Duodenal mucosa (tissue), 2 donors: Measurements from ENCODE around the gene MT1A.

ENCODE experiments used
- H3K27ac ChIP-seq: one replicate; pipeline ENCODE4 v1.7.0; 2013; ENCODE audit warnings: low read depth, low read length
- H3K27me3 ChIP-seq, 2 donors: one replicate each; pipeline ENCODE4 v1.7.0; 2013; ENCODE audit warnings: low read length in 2 of 2, control low read depth in 1 of 2; ENCODE audit not compliant: insufficient read depth in 2 of 2, control insufficient read depth in 1 of 2
- H3K36me3 ChIP-seq, 2 donors: one replicate each; pipeline ENCODE4 v1.7.0; 2013; ENCODE audit warnings: low read length in 2 of 2, control low read depth in 1 of 2; ENCODE audit not compliant: insufficient read depth in 2 of 2, control insufficient read depth in 1 of 2
- H3K4me1 ChIP-seq, 2 donors: one replicate each; pipeline ENCODE4 v1.7.0; 2013; ENCODE audit warnings: low read length in 2 of 2, control low read depth in 1 of 2; ENCODE audit not compliant: insufficient read depth in 2 of 2, control insufficient read depth in 1 of 2
- H3K4me3 ChIP-seq, 2 donors: one replicate each; pipeline ENCODE4 v1.7.0; 2013; ENCODE audit warnings: low read length in 2 of 2, low read depth in 1 of 2
- H3K9ac ChIP-seq, 2 donors: one replicate each; pipeline ENCODE4 v1.7.0; 2013; ENCODE audit warnings: low read length in 2 of 2, low read depth in 1 of 2
- H3K9me3 ChIP-seq, 2 donors: one replicate each; pipeline ENCODE4 v1.7.0; 2013; ENCODE audit warnings: low read length in 2 of 2, control low read depth in 1 of 2; ENCODE audit not compliant: control insufficient read depth in 1 of 2

Gene MT1A

DNA sequence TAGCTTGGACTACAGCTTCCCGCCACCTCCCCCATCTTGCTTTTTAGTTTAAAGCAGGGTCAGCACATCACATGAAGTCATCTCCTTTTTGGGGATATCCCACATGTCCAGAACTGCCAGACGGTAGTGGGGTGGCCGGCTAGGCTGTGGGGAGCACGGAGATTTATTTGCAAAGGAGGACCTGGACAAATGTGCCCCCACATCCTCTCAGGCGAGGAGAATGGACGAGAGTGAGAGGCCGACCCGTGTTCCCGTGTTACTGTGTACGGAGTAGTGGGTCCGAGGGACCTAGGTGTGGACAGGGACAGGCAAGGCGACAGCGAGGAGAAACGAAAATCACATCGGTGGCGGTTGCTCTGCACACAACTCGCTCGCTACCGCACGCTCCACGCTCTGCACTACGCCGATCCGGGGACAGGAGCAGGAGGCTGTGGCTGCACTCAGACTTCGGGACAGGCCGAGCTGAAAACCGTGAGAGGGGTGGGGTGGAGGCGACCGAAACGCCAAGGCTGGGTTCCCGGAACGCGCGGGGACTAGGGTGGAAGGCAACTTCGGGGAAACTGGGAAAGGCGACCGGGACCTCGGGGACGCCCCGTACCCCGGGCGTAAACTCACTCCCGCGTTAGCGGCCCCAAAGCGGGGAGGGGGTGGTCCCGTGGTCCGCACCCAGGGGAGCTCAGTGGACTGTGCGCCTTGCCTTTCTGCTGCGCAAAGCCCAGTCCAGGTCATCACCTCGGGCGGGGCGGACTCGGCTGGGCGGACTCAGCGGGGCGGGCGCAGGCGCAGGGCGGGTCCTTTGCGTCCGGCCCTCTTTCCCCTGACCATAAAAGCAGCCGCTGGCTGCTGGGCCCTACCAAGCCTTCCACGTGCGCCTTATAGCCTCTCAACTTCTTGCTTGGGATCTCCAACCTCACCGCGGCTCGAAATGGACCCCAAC lies at the start of gene MT1A:
MT1A (plus strand) TSS at position 853 of the 937 bp plus-strand sequence; CDS start at position 926, 73 bp downstream.
- Histone ChIP-seq H3K27ac (no peak within 1 kb of the TSS), H3K27me3 (peaks cover 11 to 19% of the 10 kb centered on the region in 2 donors), H3K9ac (peak within 1 kb of the TSS; percentile 48 to 61)

DNA sequence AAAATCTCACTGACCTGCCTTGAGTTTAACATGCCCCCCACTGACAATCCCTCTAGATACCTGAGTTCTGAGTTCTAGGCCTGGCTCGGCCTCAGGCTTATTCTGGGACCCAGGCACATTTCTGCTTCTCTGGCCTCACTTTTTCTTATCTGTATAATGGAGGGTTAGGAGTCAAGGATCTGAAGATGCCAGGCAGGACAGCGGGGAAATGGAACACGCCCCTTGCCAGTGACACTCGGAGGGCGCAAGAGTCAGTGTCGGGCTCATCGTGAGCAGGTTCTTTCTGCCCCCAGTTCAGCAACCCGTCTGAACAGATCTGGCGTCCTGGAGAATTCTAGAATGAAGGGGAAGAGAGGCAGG lies 49.7 kb upstream of the MT1A start:
- H3K27me3 ChIP-seq: peaks cover 9 to 26% of the 10 kb centered on the region in 2 donors
- peaks cover 11 to 15% of the 10 kb centered on the region in 2 donors for H3K4me1 ChIP-seq
- H3K4me3 ChIP-seq: peak overlapping the region; percentile 59 to 70
- no peak overlapping the region for H3K27ac ChIP-seq
- H3K36me3 ChIP-seq: no peaks in the 10 kb centered on the region
- no peak overlapping the region for H3K9ac ChIP-seq
- no peaks in the 10 kb centered on the region for H3K9me3 ChIP-seq

More for the DNA sequence above, at the start of gene MT1A:
- H3K36me3 ChIP-seq: no peaks in the 10 kb centered on the region
- peaks cover 19 to 36% of the 10 kb centered on the region in 2 donors for H3K4me1 ChIP-seq
- H3K9me3 ChIP-seq: no peaks in the 10 kb centered on the region
- peak within 1 kb of the TSS; percentile 31 to 75 for H3K4me3 ChIP-seq

- Histone ChIP-seq H3K4me3 (peak within 1 kb of the TSS; percentile 59 to 70), H3K9me3 (no peaks in the 10 kb centered on the region), H3K9ac (no peak within 1 kb of the TSS), H3K27me3 (peaks cover 9 to 26% of the 10 kb centered on the region in 2 donors), H3K36me3 (no peaks in the 10 kb centered on the region), H3K27ac (no peak within 1 kb of the TSS), H3K4me1 (peaks cover 11 to 15% of the 10 kb centered on the region in 2 donors)
These were observed 49.1 kb upstream of the MT1A start, which contains the start of gene MT3 for GRCh38 chr16:56589141-56590039. MT3 (plus strand) TSS chr16:56589528; CDS start chr16:56589591, 63 bp downstream.

DNA sequence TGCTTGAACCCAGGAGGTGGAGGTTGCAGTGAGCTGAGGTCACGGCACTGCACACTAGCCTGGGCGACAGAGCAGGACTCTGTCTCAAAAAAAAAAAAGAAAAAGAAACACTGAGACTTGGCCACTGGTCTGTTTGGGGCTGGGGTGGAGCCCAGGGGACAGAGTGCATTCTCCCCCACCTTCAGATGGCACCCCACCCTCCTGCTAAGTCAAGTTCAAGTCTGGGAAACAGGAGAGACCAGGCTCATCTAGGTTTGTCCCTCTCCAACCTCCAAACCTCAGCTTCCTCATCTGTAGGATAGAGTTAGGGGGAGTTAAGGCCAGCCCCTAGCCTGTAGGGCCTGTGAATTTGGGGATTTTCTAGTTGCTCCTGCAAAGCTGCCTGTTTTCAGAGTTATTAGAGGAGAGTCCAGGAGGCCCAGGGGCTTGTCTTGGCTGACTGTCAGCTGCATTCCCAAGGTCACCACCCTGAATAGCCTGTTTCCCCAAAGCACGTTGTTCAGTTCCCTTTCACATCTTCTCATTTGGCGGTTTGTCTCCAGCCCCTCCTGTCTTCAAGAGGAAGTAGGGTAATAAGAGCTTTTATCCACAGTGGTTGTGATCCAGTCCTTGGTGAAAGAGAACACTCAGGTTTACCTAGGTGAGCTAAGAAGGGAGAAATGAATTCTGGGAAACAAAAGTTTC lies 46.9 kb upstream of the MT1A start:
- H3K9ac ChIP-seq: no peak overlapping the region
- H3K27me3 ChIP-seq: peaks cover 9 to 26% of the 10 kb centered on the region in 2 donors
- H3K4me3 ChIP-seq: no peak overlapping the region
- H3K36me3 ChIP-seq: no peaks in the 10 kb centered on the region
- no peak overlapping the region for H3K27ac ChIP-seq
- H3K9me3 ChIP-seq: no peaks in the 10 kb centered on the region
- peaks cover 11 to 15% of the 10 kb centered on the region in 2 donors for H3K4me1 ChIP-seq

DNA sequence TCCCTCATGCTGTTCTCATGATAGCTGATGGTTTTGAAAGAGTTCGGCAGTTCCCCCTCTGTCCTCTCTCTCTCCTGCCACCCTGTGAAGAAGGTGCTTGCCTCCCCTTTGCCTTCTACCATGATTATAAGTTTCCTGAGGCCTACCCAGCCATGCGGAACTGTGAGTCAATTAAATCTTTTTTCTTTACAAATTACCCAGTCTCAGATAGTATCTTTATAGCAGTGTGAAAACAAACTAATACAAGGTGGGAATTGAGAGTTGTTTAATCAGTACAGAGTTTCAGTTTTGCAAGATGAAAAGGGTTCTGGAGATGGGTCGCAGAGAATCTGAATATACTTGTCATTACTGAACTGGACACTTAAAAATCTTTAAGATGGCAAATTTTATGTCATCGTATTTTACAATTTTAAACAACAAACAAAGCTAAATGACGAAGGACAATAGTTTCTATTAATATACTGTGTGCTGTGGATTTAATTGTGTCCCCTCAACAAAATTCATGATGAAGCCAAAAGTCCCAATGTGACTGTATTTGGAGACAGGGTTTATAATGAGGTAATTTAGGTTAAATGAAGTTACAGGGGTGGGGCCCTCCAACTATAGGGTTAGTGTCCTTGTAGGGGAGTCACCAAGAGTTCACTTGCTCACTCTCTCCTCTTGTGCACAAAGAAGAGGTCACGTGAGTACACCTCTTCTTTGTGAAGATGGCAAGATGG lies 44.7 kb upstream of the MT1A start:
- no peaks in the 10 kb centered on the region for H3K9me3 ChIP-seq
- no peak overlapping the region for H3K27ac ChIP-seq
- no peak overlapping the region for H3K4me3 ChIP-seq
- no peak overlapping the region for H3K9ac ChIP-seq
- peaks cover 7 to 18% of the 10 kb centered on the region in 2 donors for H3K27me3 ChIP-seq
- H3K4me1 ChIP-seq: peaks cover 11 to 15% of the 10 kb centered on the region in 2 donors
- no peaks in the 10 kb centered on the region for H3K36me3 ChIP-seq

- Histone ChIP-seq H3K4me3 (no peak overlapping the region), H3K27ac (no peak overlapping the region), H3K27me3 (peaks cover 3 to 14% of the 10 kb centered on the region in 2 donors), H3K4me1 (peaks cover 11% of the 10 kb centered on the region in 2 donors), H3K9me3 (no peaks in the 10 kb centered on the region), H3K9ac (no peak overlapping the region), H3K36me3 (no peaks in the 10 kb centered on the region)
These were observed 44.2 kb upstream of the MT1A start for GRCh38 chr16:56594292-56594619.

DNA sequence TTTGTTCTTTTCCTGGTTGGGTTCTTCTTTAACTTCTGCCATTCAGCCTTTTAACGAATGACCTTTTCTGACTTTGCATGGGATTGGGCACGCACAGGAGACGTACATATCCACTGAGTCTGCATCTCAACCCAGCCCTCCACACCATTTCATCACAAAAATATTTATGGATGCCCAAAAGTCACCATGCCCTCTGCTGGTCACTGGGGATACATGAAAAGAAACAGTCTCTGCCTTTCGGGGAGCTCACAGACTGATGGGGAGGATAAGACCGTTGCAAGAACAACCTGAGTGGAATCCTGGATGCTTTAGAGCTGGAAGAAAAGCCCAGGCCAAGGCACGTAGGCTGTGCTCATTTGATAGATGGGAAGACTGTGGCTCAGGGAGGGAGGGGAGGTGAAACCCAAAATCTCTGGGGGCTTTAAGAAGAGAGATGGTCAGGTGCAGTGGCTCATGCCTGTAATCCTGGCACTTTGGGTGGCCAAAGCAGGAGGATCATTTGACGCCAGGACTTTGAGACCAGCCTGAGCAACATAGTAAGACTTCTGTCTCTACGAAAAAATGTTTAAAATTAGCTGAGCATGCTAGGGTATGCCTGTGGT lies 38.0 kb upstream of the MT1A start:
- no peak overlapping the region for H3K27ac ChIP-seq
- no peaks in the 10 kb centered on the region for H3K36me3 ChIP-seq
- no peak overlapping the region for H3K4me3 ChIP-seq
- H3K9me3 ChIP-seq: no peaks in the 10 kb centered on the region
- no peaks in the 10 kb centered on the region for H3K4me1 ChIP-seq
- H3K9ac ChIP-seq: no peak overlapping the region
- no peaks in the 10 kb centered on the region for H3K27me3 ChIP-seq

DNA sequence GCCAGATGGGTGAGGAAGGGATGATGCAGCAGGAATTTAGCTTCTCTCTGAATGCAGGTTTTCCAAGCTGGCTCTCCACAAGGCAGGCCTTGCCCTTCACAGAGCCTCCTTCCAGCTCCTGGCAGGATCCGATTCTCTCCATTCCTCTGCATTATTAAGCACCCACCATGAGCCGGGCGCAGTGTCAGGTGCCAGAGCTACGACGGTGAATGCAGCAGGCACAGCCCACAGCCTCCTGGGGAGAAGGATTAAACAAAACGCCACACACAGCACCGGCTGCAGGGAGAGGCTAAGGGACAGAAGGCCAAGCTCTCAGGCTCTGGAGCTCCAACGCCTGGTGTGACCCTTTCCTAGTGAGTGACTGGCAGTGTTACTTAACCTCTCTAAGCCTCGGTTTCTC lies 37.1 kb upstream of the MT1A start:
- peaks cover 0 to 4% of the 10 kb centered on the region in 2 donors for H3K4me1 ChIP-seq
- no peak overlapping the region for H3K4me3 ChIP-seq
- no peaks in the 10 kb centered on the region for H3K9me3 ChIP-seq
- no peak overlapping the region for H3K9ac ChIP-seq
- H3K27ac ChIP-seq: no peak overlapping the region
- no peaks in the 10 kb centered on the region for H3K27me3 ChIP-seq
- H3K36me3 ChIP-seq: no peaks in the 10 kb centered on the region

GRCh38 chr16:56603589-56603988 lies 34.9 kb upstream of the MT1A start:
- H3K27ac ChIP-seq: no peak overlapping the region
- no peaks in the 10 kb centered on the region for H3K27me3 ChIP-seq
- no peak overlapping the region for H3K9ac ChIP-seq
- no peaks in the 10 kb centered on the region for H3K36me3 ChIP-seq
- H3K4me1 ChIP-seq: peaks cover 13 to 18% of the 10 kb centered on the region in 2 donors
- H3K9me3 ChIP-seq: no peaks in the 10 kb centered on the region
- H3K4me3 ChIP-seq: no peak overlapping the region
